Stimulated activated CD4-positive, alpha-beta T cell treated with anti-CD3 and anti-CD28 coated beads, Interleukin-4, amount 100 ng/mL, for 1 hour (primary cell): ENCODE data around the gene AFMID.
A peak's percentile ranks its signal among the peaks of the same experiment; 100 is the strongest.
"Not testable (repeated sequence)": the region's sequence is repeated elsewhere in the genome, so short reads cannot be mapped to it uniquely, and the experiment has no call there.

Experiments
- DNase-seq: peaks from one replicate; pipeline ENCODE4 v3.0.0-alpha.2; 2020

The AFMID gene

GRCh38 chr17:78239489-78239931, 52.3 kb downstream of the AFMID start:
- DNase-seq, result no peak

GRCh38 chr17:78240012-78240655, 53.0 kb downstream of the AFMID start:
- no peak for DNase-seq

DNA sequence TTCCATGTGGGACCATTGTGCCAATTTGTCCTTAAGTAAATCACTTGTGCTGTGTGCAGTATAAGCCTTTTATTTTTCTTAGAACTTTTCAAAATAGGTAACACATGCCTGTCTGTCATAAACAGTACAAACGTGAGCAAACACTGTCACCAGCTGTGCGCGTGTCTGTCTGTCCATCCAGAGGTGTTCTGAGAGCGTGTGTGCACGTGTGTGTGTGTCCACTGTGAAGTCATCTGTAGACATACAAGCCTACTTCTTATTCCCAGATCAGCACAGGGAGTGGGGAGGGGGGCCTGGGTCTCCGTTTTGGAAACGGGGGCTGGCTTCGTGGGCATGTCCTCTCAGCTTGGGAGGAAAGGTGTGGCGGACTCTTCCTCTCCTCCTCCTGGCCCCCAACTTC, 53.7 kb downstream of the AFMID start:
- no peak for DNase-seq

DNA sequence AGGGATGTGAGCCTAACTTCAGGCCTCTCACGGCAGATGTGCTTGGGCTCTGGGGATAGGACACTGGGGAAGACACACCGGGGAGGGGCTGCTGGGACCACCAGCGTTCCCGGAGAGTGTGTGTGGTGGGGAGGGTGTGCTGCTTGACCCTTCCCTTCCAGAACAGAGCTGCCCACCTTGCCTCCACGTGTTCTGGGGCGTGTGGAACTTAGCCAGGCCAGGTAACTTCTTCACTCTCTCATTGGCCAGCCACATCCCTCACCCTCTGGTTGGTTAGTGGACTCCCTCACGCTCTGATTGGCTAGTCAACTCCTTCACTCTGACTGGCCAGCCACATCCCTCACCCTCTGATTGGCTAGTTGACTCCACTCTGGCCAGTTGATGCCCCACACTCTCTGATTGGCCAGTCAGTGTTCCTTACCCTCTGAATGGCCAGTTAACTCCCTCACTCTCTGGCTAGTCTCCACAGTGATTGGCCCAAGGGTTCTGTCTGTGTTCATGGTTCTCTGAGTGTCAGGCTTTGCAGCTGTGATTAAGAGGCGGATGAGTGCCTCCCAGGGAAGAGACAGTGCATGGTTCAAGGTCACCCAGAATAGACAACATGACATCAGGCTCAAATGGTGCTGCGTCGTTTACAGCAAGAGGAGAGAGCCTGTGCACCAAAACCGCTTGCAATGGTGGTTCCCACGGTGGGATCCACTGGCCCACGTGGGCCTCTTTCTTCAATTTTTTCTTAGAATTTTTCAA, 54.3 kb downstream of the AFMID start:
- no peak for DNase-seq

DNA sequence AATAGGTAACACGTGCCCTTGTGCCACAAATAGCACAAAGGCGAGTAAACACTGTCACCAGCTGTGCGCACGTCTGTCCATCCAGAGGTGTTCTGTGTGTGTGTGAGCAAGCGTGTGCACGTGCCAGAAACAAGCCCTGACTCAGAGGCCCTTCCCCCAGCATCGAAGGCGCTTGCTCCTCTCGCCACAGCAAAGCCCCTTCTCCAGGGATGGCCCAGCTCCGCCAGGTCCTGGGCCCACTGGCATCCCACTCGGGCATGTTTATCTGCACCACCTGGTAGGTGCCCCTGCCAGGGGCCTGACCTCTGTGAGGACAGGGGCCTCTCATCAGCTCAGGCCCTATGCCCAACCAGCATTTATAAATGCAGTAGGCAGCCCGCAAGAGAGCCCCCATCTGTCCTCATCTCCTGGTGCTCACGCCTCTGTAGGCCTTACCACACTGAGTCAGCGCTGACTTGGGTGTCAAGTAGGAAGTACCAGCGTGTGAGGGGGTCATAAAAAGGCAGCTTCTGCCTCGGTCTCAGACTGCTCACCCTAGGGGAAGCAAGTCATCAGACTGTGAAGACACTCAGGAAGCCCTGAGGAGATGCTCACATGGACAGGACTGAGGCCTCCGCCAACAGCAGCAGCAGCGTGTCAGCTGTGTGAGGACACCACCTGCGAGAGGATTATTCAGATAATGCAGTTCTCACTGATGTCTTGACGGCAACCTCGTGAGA, 55.0 kb downstream of the AFMID start:
- no peak for DNase-seq

DNA sequence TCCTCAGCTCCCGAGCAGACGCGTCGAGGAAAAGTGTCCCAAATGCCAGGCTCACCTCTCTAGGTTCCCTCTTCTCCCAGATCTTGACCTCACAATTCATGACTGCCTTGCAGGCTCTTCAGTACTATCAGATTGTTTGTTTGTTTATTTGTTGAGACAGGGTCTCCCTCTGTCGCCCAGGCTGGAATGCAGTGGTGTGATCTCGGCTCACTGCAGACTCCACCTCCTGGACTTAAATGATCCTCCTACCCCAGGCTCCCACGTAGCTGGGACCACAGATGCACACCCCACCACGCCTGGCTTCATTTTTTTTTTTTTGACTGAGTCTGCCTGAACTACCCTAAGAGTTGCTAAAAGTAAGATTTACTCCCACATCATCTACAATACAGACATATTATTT, 60.1 kb downstream of the AFMID start:
- DNase-seq, result no peak

DNA sequence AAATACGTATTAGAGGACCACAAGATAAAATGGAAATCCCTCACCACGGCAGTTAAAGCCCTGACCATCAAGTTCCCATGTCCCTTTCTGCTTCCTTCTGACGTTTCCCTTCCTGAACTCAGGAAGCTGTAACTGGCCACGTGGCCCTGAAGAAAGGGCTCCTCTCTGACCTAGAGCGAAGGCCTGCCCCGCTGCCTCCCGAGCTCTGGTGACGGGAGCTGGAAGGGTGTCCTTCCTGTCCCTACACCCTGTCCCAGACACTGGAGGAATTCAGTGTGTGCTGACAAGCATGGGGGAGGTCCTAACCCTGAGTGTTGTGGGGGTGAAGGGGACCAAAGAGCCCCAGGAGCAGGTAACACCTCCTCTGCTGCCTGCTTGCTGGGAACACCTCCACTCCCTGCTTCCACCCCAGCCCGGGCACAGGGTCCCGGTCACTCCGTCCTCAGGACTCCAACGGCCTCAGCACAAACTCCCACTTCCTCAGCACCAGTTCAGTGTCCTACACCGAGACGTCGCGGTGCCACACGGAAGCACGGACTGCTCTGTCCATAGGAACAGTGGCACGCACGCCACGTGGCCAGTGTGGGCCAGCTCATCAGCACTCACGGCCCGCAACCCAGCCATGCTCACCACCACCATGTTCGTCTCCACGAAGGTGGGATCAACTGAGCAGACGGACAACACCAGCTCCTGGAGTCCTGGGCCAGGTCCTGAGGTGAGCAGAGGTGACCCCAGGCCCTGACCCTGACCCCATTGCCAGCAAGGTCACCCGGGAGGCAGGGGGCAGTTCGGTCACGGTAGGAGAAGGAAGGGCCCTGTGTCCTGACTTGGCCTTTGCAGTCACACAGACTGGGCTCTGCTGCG, 61.1 kb downstream of the AFMID start:
- DNase-seq, result no peak

GRCh38 chr17:78249074-78249817, 62.1 kb downstream of the AFMID start:
- DNase-seq, result no peak

- no peak for DNase-seq
These were observed 63.0 kb downstream of the AFMID start for GRCh38 chr17:78249818-78250806.

DNA sequence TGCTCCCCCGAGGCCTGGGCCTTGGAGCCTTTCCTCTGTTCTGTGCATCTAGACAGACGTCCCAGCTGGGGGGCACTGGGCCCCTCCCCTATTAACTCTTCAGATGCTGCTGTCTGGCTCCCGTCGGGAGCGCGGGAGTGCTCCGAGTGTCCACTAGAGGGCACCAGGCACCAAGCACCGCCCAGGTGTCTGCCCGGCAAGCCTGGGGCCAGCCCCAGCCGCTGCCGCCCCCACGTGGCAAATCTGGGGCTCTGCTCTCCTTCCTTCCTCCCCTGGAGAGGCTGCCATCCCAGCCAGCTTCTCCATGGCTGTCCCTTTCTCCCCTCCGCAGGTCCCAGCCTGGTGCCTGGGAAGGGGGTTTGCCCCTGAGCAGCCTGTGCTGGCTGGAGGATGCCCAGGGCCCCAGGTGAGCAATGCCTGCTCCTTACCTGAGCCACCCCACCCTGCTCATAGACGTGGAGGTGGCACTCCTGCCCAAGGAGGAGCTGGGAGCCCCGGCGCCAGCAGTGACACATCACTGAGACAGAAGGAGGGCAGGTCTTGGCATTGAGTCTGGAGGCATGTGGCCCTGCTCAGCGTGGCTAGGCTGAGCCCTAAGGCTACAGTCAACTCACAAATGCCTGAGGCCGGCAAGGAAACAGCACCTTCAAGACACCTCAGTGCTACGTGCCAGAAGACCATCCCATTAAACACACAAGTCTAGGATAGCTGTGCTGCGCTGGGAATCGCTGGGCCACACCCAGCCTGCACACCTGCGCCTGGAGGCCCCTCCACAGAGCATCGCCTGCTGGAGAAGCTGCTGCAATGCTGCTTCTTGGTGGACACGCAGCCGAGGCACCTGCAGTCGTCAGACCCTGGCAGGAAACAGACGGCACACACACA, 64.0 kb downstream of the AFMID start:
- DNase-seq, result peak; percentile 85

GRCh38 chr17:78251773-78252103, 64.6 kb downstream of the AFMID start:
- no peak for DNase-seq

GRCh38 chr17:78252111-78252634, 65.0 kb downstream of the AFMID start:
- peak; percentile 30 for DNase-seq

- no peak for DNase-seq
These were observed 65.8 kb downstream of the AFMID start for GRCh38 chr17:78252701-78253635.

DNA sequence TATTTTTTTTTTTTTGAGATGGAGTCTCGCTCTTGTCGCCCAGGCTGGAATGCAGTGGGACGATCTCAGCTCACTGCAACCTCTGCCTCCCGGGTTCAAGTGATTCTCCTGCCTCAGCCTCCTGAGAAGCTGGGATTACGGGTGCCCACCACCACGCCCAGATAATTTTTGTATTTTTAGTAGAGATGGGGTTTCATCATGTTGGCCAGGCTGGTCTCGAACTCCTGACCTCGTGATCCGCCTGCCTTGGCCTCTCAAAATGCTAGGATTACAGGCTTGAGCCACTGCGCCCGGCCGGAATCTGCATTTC, 66.4 kb downstream of the AFMID start:
- not testable (repeated sequence) for DNase-seq

GRCh38 chr17:78253946-78254672, 66.9 kb downstream of the AFMID start:
- peak; percentile 85 for DNase-seq

DNA sequence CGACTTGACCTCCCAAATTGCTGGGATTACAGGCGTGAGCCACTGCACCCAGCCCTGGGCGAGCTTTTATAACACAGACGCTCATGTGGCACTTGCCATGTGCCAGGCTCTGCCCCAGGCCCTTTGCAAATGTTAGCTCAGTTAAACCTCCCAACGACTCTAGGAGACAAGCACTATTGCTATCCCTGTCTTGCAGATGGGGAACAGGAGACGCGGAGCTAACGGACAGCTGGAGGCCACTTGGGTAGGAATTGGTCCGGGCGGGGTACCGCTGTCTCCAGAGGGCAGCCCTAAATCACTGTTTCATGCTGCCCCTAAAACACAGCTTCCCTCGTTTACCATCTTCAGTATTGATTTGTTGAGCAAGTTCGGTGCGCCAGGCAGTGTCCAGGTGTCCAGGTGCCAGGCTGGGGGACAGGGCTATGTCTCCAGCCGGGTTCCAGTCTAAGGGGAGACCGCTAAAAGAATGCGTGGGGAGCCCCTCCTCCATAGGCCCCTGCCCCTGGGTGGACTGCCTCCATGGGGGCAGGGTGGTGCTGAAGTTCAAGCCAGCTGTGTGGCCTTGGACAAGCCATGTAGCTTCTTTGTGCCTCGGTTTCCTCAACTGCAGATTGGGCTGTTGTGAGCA, 68.0 kb downstream of the AFMID start:
- DNase-seq, result no peak

DNA sequence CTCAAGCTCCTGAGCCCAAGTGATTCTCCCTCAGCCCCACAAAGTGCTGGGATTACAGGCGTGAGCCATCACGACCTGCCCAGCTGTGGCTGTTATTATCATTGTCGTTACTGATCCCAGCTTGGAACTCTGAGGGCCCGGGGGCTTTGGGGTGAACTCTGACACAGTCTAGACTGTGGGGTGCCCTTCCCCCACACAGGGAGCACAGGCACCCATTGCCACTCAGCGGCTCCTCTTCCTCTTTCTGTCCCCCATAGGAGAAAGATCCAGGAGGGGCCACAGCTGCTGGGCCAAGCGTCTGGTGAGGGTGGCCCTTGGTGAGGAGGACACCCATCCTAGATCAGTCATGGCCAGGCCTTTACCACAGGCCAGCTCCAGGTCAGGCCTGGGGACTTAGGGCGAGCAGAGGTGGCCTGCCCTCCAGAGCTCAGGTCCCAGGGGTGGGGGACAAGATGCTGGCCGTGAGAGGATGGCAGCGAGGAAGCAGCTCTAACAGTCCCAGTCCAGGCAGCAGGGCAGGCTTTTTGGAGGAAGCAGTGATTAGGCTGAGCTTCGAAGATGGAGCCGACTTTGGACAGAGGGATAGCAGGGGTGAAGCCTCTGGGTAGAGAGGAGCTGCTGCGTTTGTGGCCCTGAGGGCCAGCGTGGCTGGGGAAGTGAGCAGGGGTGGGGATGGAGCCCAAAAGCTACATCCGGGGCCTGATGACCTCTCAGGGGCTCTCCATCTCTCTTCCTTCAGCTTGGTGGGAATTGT, 69.0 kb downstream of the AFMID start:
- no peak for DNase-seq
